Kidney epithelial cell (primary cell): ENCODE measurements around the gene DEUP1. TPM values are rescaled to one million over a fixed set of nuclear protein-coding genes. Genes with fewer than 3 reads are reported as not detected.

Experiments used
- DNase-seq: peaks from one replicate; pipeline ENCODE4 v3.0.0-alpha.2; 2010; ENCODE audit warnings: low read depth
- H3K27me3 ChIP-seq: 2 replicates; pipeline ENCODE4 v1.6.0; 2011; ENCODE audit warnings: low read length; ENCODE audit not compliant: control insufficient read depth, insufficient read depth
- H3K36me3 ChIP-seq: 2 replicates; pipeline ENCODE4 v1.5.1; 2011; ENCODE audit warnings: low read length; ENCODE audit not compliant: control insufficient read depth, insufficient read depth
- H3K4me3 ChIP-seq: 2 replicates; pipeline ENCODE4 v1.5.1; 2011; ENCODE audit warnings: low read depth, mild to moderate bottlenecking, control low read depth, low read length
- CTCF ChIP-seq: IDR thresholded peaks from 2 replicates; pipeline ENCODE4 v1.5.1; 2011; ENCODE audit warnings: mild to moderate bottlenecking, moderate library complexity, low read length, control low read depth, inconsistent platforms; ENCODE audit not compliant: insufficient read depth, poor library complexity, severe bottlenecking
- total RNA-seq: library from RNA; depleted of rRNA; stranded (reverse); fragments of >200 nt; gene quantifications from 2 replicates; pipeline ENCODE4 v1.2.3, GENCODE V29; 2015

DEUP1 gene
- total RNA-seq, result 0.41 TPM in 1 of 2 replicates, not detected in the other

- no peaks in the 10 kb centered on the region for H3K36me3 ChIP-seq
- H3K4me3 ChIP-seq, result peak within 1 kb of the TSS; percentile 52
- DNase-seq, result no peak
- TF ChIP-seq CTCF, result no peak
- H3K27me3 ChIP-seq, result peaks cover 2% of the 10 kb centered on the region
These were observed at the start of gene DEUP1 for GRCh38 chr11:93330446-93330984. Gene DEUP1 (plus strand): TSS chr11:93330742. CDS start chr11:93332260, 1,518 bp downstream.

GRCh38 chr11:93285430-93285829 is 45.1 kb upstream of the DEUP1 start:
- no peak for TF ChIP-seq CTCF
- H3K27me3 ChIP-seq, result no peaks in the 10 kb centered on the region
- no peak for DNase-seq
- no peaks in the 10 kb centered on the region for H3K36me3 ChIP-seq
- no peak overlapping the region for H3K4me3 ChIP-seq

GRCh38 chr11:93287434-93287833 is 43.1 kb upstream of the DEUP1 start:
- Histone ChIP-seq H3K27me3 (no peaks in the 10 kb centered on the region), H3K36me3 (no peaks in the 10 kb centered on the region), H3K4me3 (no peak overlapping the region)
- peak; percentile 15 for TF ChIP-seq CTCF
- DNase-seq, result peak; percentile 26

GRCh38 chr11:93288079-93288478 is 42.5 kb upstream of the DEUP1 start:
- DNase-seq, result no peak
- TF ChIP-seq CTCF, result no peak
- Histone ChIP-seq H3K27me3 (no peaks in the 10 kb centered on the region), H3K4me3 (no peak overlapping the region), H3K36me3 (no peaks in the 10 kb centered on the region)

GRCh38 chr11:93288767-93289166 is 41.8 kb upstream of the DEUP1 start:
- Histone ChIP-seq H3K36me3 (no peaks in the 10 kb centered on the region), H3K4me3 (no peak overlapping the region), H3K27me3 (no peaks in the 10 kb centered on the region)
- no peak for DNase-seq
- no peak for TF ChIP-seq CTCF

- Histone ChIP-seq H3K27me3 (no peaks in the 10 kb centered on the region), H3K36me3 (no peaks in the 10 kb centered on the region), H3K4me3 (no peak overlapping the region)
- no peak for DNase-seq
- TF ChIP-seq CTCF, result no peak
These were observed 40.6 kb upstream of the DEUP1 start for GRCh38 chr11:93289782-93290463.
